Smooth muscle cell (in vitro differentiated cells): ENCODE measurements around the gene ASCL3. TPM values are rescaled to one million over a fixed set of nuclear protein-coding genes. Genes with fewer than 3 reads are reported as not detected.

Source experiments
- DNase-seq: peaks from one replicate; lab custom pipeline; 2025; ENCODE audit not compliant: unreplicated experiment; lab: John Stamatoyannopoulos, UW
- H2AFZ ChIP-seq: fragments of 200-600 bp; sonication (generic); 2 replicates; pipeline ENCODE4 v1.6.0; 2016; ENCODE audit warnings: antibody characterized with exemption, low read depth, mild to moderate bottlenecking
- H3F3A ChIP-seq: fragments of 200-600 bp; sonication (generic); 2 replicates; pipeline ENCODE4 v1.6.0; 2017; ENCODE audit warnings: antibody characterized with exemption, low read depth
- H3K27ac ChIP-seq: fragments of 200-600 bp; sonication (generic); 2 replicates; pipeline ENCODE4 v1.5.1; 2016; ENCODE audit warnings: low read depth, mild to moderate bottlenecking
- H3K27me3 ChIP-seq: fragments of 200-600 bp; sonication (generic); 2 replicates; pipeline ENCODE4 v1.6.1; 2016; ENCODE audit warnings: low read depth, mild to moderate bottlenecking
- H3K36me3 ChIP-seq: fragments of 200-600 bp; sonication (generic); 2 replicates; pipeline ENCODE4 v1.5.1; 2016; ENCODE audit warnings: low read depth
- H3K4me1 ChIP-seq: fragments of 200-600 bp; sonication (generic); 2 replicates; pipeline ENCODE4 v1.5.1; 2016; ENCODE audit warnings: low read depth
- H3K4me2 ChIP-seq: fragments of 200-600 bp; sonication (generic); 2 replicates; pipeline ENCODE4 v1.6.0; 2016; ENCODE audit warnings: mild to moderate bottlenecking
- H3K4me3 ChIP-seq: fragments of 200-600 bp; sonication (generic); 2 replicates; pipeline ENCODE4 v1.5.1; 2016; ENCODE audit warnings: mild to moderate bottlenecking
- H3K79me2 ChIP-seq: fragments of 200-600 bp; sonication (generic); 2 replicates; pipeline ENCODE4 v1.6.0; 2016; ENCODE audit warnings: low read depth, mild to moderate bottlenecking
- H3K9ac ChIP-seq: fragments of 200-600 bp; sonication (generic); 2 replicates; pipeline ENCODE4 v1.6.0; 2016; ENCODE audit warnings: low read depth
- H3K9me3 ChIP-seq: fragments of 200-600 bp; sonication (generic); replicated peaks from 2 replicates; pipeline ENCODE4 v1.5.1; 2016; ENCODE audit warnings: low read depth
- H4K20me1 ChIP-seq: fragments of 200-600 bp; sonication (generic); 2 replicates; pipeline ENCODE4 v1.6.0; 2016; ENCODE audit warnings: low read depth
- CTCF ChIP-seq: fragments of 200-600 bp; sonication (generic); IDR thresholded peaks from 2 replicates; pipeline ENCODE4 v1.5.1; 2017; ENCODE audit warnings: borderline replicate concordance, mild to moderate bottlenecking, antibody characterized with exemption; ENCODE audit not compliant: insufficient read depth, poor library complexity, severe bottlenecking
- WGBS: methylation state at CpG from one replicate; pipeline ENCODE4 v1.1.7; 2016; ENCODE audit warnings: low lambda C conversion rate; 5-methylcytosine and 5-hydroxymethylcytosine counted together
- polyA plus RNA-seq: library from polyadenylated mRNA; unstranded; fragments of >200 nt; fragmentation: Nextera tagmentation; extraction: Ambion mirVana; gene quantifications from 2 replicates; pipeline ENCODE4 v1.2.1, GENCODE V29; 2016
- total RNA-seq: library from RNA; depleted of rRNA; stranded (reverse); fragments of >200 nt; gene quantifications from 2 replicates; pipeline ENCODE4 v1.2.3, GENCODE V29; 2014

The ASCL3 gene
- total and polyA plus RNA-seq, 2 experiments from 2014 or later = not detected

- Histone ChIP-seq H3K9me3 (no peaks in the 10 kb centered on the region), H3K36me3 (no peaks in the 10 kb centered on the region), H3K4me1 (no peaks in the 10 kb centered on the region), H2AFZ (no peak overlapping the region), H3K79me2 (no peaks in the 10 kb centered on the region), H3K4me3 (no peak overlapping the region), H3K27ac (no peak overlapping the region), H4K20me1 (no peaks in the 10 kb centered on the region), H3K27me3 (no peaks in the 10 kb centered on the region), H3K4me2 (no peak overlapping the region), H3K9ac (no peak overlapping the region), H3F3A (no peaks in the 10 kb centered on the region)
- 98% methylated on average over 5 of the region's 5 CpGs for WGBS
- no peak for TF ChIP-seq CTCF
- DNase-seq = no peak
These were observed 15.6 kb downstream of the ASCL3 start for GRCh38 chr11:8927233-8927632.

- Histone ChIP-seq H4K20me1 (no peaks in the 10 kb centered on the region), H3K4me3 (no peak overlapping the region), H3K79me2 (no peaks in the 10 kb centered on the region), H3K9ac (no peak overlapping the region), H3F3A (no peaks in the 10 kb centered on the region), H3K4me1 (no peaks in the 10 kb centered on the region), H3K27ac (no peak overlapping the region), H3K4me2 (no peak overlapping the region), H2AFZ (no peak overlapping the region), H3K9me3 (no peaks in the 10 kb centered on the region), H3K36me3 (no peaks in the 10 kb centered on the region), H3K27me3 (no peaks in the 10 kb centered on the region)
- WGBS = 98% methylated on average over 5 of the region's 5 CpGs
- TF ChIP-seq CTCF = no peak
- DNase-seq = no peak
These were observed 16.6 kb downstream of the ASCL3 start for GRCh38 chr11:8926236-8926635.

GRCh38 chr11:8925711-8926110 lies 17.1 kb downstream of the ASCL3 start:
- Histone ChIP-seq H4K20me1 (no peaks in the 10 kb centered on the region), H3K9me3 (no peaks in the 10 kb centered on the region), H3K79me2 (no peaks in the 10 kb centered on the region), H3K27ac (no peak overlapping the region), H2AFZ (no peak overlapping the region), H3K27me3 (no peaks in the 10 kb centered on the region), H3F3A (no peaks in the 10 kb centered on the region), H3K4me2 (no peak overlapping the region), H3K36me3 (no peaks in the 10 kb centered on the region), H3K9ac (no peak overlapping the region), H3K4me3 (no peak overlapping the region), H3K4me1 (no peaks in the 10 kb centered on the region)
- DNase-seq = no peak
- TF ChIP-seq CTCF = no peak
- 96% methylated on average over 5 of the region's 5 CpGs for WGBS

- H2AFZ ChIP-seq = no peak overlapping the region
- H3K4me3 ChIP-seq = no peak overlapping the region
- H4K20me1 ChIP-seq = peaks cover 1% of the 10 kb centered on the region
- no peak overlapping the region for H3K9ac ChIP-seq
- no peaks in the 10 kb centered on the region for H3K9me3 ChIP-seq
- H3F3A ChIP-seq = no peaks in the 10 kb centered on the region
- no peak for TF ChIP-seq CTCF
- no peaks in the 10 kb centered on the region for H3K27me3 ChIP-seq
- H3K36me3 ChIP-seq = peaks cover 3% of the 10 kb centered on the region
- H3K27ac ChIP-seq = no peak overlapping the region
- no peak for DNase-seq
- WGBS = 96% methylated on average over 5 of the region's 5 CpGs
- peaks cover 4% of the 10 kb centered on the region for H3K4me1 ChIP-seq
- no peaks in the 10 kb centered on the region for H3K79me2 ChIP-seq
- H3K4me2 ChIP-seq = no peak overlapping the region
These were observed 20.1 kb downstream of the ASCL3 start for GRCh38 chr11:8922691-8923090.
